Endothelial cell of umbilical vein (primary cell): Measurements from ENCODE around the gene GLI2. TPM values are rescaled to one million over a fixed set of nuclear protein-coding genes. Genes with fewer than 3 reads are reported as not detected.

Experiments
- BruUV-seq: library from RNA; stranded (reverse); fragments of 400-500 nt; replicated peaks from 2 replicates; lab custom pipeline; 2021; lab: Mats Ljungman, UMichigan
- CTCF ChIA-PET: fragments of 300-600, 350-600 bp; sonication (Branson Sonifier 250); formaldehyde crosslinking; loops from one replicate; lab custom pipeline; 2021; ENCODE audit warnings: antibody characterized with exemption, inconsistent platforms; lab: Charles Lee
- POLR2A ChIA-PET: fragments of 300-600, 350-600 bp; sonication (Branson Sonifier 250); formaldehyde crosslinking; loops from one replicate; lab custom pipeline; 2021; ENCODE audit warnings: antibody characterized with exemption, inconsistent platforms; lab: Charles Lee
- DNase-seq: peaks from one replicate; pipeline ENCODE4 v3.0.0-alpha.2; 2011; ENCODE audit warnings: low read depth, low spot score
- FAIRE-seq: peaks from 2 replicates; lab custom pipeline; 2011; peaks lifted over from hg19 to GRCh38; lab: Jason Lieb, UNC
- H2AFZ ChIP-seq: 2 replicates; pipeline ENCODE4 v1.6.0; 2012; ENCODE audit warnings: low read depth, low read length, control low read depth, inconsistent platforms
- H3K27ac ChIP-seq: 2 replicates; pipeline ENCODE4 v1.5.1; 2011; ENCODE audit warnings: low read depth, mild to moderate bottlenecking, control low read depth, low read length, moderate library complexity; ENCODE audit not compliant: insufficient read depth
- H3K27me3 ChIP-seq, 2 experiments: 2 replicates each; pipeline versions ENCODE4 v1.6.0 to v1.6.1; 2011; ENCODE audit warnings: low read length in 2 of 2, mixed read lengths in 1 of 2; ENCODE audit not compliant: control insufficient read depth in 2 of 2, insufficient read depth in 2 of 2
- H3K36me3 ChIP-seq, 2 experiments: 2 replicates in 1 of 2; 3 replicates in 1 of 2; pipeline ENCODE4 v1.5.1; 2011; ENCODE audit warnings: low read length in 2 of 2, mild to moderate bottlenecking in 1 of 2, moderate library complexity in 1 of 2; ENCODE audit not compliant: control insufficient read depth in 2 of 2, insufficient read depth in 2 of 2; ENCODE audit errors: extremely low read depth in 1 of 2
- H3K4me1 ChIP-seq: 3 replicates; pipeline ENCODE4 v1.5.1; 2011; ENCODE audit warnings: mild to moderate bottlenecking, low read length; ENCODE audit not compliant: control insufficient read depth, insufficient read depth; ENCODE audit errors: extremely low read depth
- H3K4me2 ChIP-seq: 2 replicates; pipeline ENCODE4 v1.6.1; 2011; ENCODE audit warnings: low read length, control low read depth, mixed read lengths; ENCODE audit not compliant: insufficient read depth
- H3K4me3 ChIP-seq, 3 experiments: fragments of 200-600 bp in 1 of 3; sonication (generic), shearing (Covaris generic) in 1 of 3; replicated peaks in 1 of 3; 2 replicates each; pipeline ENCODE4 v1.5.1; 2011 to 2016; ENCODE audit warnings: control low read depth in 3 of 3, low read length in 3 of 3, mild to moderate bottlenecking in 2 of 3, inconsistent platforms in 1 of 3, low read depth in 1 of 3, moderate library complexity in 1 of 3; ENCODE audit not compliant: insufficient read depth in 1 of 3
- H3K79me2 ChIP-seq: 2 replicates; pipeline ENCODE4 v1.6.0; 2012; ENCODE audit warnings: low read length, inconsistent platforms; ENCODE audit not compliant: control insufficient read depth, insufficient read depth
- H3K9ac ChIP-seq: replicated peaks from 2 replicates; pipeline ENCODE3; 2011; ENCODE audit warnings: low read length, control low read depth; ENCODE audit not compliant: insufficient read depth; ENCODE audit errors: extremely low read depth
- H3K9me1 ChIP-seq: replicated peaks from 3 replicates; pipeline ENCODE4 v1.6.0; 2011; ENCODE audit warnings: mild to moderate bottlenecking, low read length; ENCODE audit not compliant: control insufficient read depth, insufficient read depth; ENCODE audit errors: extremely low read depth
- H3K9me3 ChIP-seq: replicated peaks from 2 replicates; pipeline ENCODE4 v1.5.1; 2012; ENCODE audit warnings: low read length, inconsistent platforms; ENCODE audit not compliant: control insufficient read depth, insufficient read depth
- H4K20me1 ChIP-seq: replicated peaks from 2 replicates; pipeline ENCODE3; 2011; ENCODE audit warnings: mild to moderate bottlenecking, low read length; ENCODE audit not compliant: control insufficient read depth, insufficient read depth; ENCODE audit errors: extremely low read depth
- CTCF ChIP-seq, 2 donors: IDR thresholded peaks; 1 replicate in 1 of 2; 2 replicates in 1 of 2; pipeline ENCODE4 v1.5.1; 2011; ENCODE audit warnings: low read length in 2 of 2, mild to moderate bottlenecking in 2 of 2, moderate library complexity in 2 of 2, control low read depth in 1 of 2, inconsistent platforms in 1 of 2, low read depth in 1 of 2; ENCODE audit not compliant: insufficient read depth in 1 of 2; ENCODE audit errors: extremely low read depth in 1 of 2
- EZH2 ChIP-seq: IDR thresholded peaks from 2 replicates; pipeline ENCODE4 v1.6.1; 2012; ENCODE audit warnings: borderline replicate concordance, low read depth, mild to moderate bottlenecking, moderate library complexity, low read length, inconsistent platforms; ENCODE audit not compliant: severe bottlenecking
- FOS ChIP-seq: IDR thresholded peaks from 2 replicates; pipeline ENCODE4 v1.6.1; 2011; ENCODE audit warnings: mild to moderate bottlenecking, low read length, moderate library complexity, borderline replicate concordance; ENCODE audit not compliant: insufficient read depth
- GATA2 ChIP-seq: IDR thresholded peaks from 2 replicates; pipeline ENCODE4 v1.7.0; 2011; ENCODE audit warnings: low read depth, mild to moderate bottlenecking, moderate library complexity, mixed read lengths, low read length; ENCODE audit not compliant: insufficient read length, insufficient read depth
- JUN ChIP-seq: IDR thresholded peaks from 2 replicates; pipeline ENCODE4 v1.6.1; 2011; ENCODE audit warnings: borderline replicate concordance, low read depth; ENCODE audit not compliant: insufficient read length, insufficient read depth
- MAX ChIP-seq: IDR thresholded peaks from 2 replicates; pipeline ENCODE4 v1.6.1; 2011; ENCODE audit not compliant: insufficient read depth, insufficient read length
- MYC ChIP-seq: IDR thresholded peaks from one replicate; pipeline ENCODE4 v1.6.1; 2011; ENCODE audit warnings: mild to moderate bottlenecking, low read depth, low read length
- POLR2A ChIP-seq: IDR thresholded peaks from 2 replicates; pipeline ENCODE4 v1.6.1; 2012; ENCODE audit warnings: low read depth, mild to moderate bottlenecking, control low read depth, low read length
- POLR2AphosphoS5 ChIP-seq: IDR thresholded peaks from 2 replicates; pipeline ENCODE4 v1.6.1; 2012; ENCODE audit warnings: low read depth, mild to moderate bottlenecking, control low read depth, low read length, moderate library complexity; ENCODE audit not compliant: insufficient read depth
- dilution Hi-C: fragments of 300-500 bp; cut with MboI; formaldehyde crosslinking; loops from one replicate; pipeline ENCODE4 v1.15.0; 2019; ENCODE audit warnings: low sequenced_read_pairs; ENCODE audit not compliant: extremely low pct_ligation_motif_present
- intact Hi-C: fragments of 100-400 bp; cut with micrococcal nuclease; formaldehyde crosslinking; loops from one replicate; pipeline ENCODE4 v1.10.0; 2022
- polyA plus RNA-seq, 4 experiments: library from polyadenylated mRNA; depleted of rRNA in 3 of 4; stranded (reverse) in 3 of 4; unstranded in 1 of 4; fragments of >200 nt; gene quantifications; 2 replicates each; pipeline versions ENCODE4 v1.2.1 to v1.2.3, GENCODE V29; 2011 to 2012; ENCODE audit warnings: missing spikeins in 1 of 4
- total RNA-seq: library from RNA; stranded (reverse); gene quantifications from 2 replicates; pipeline ENCODE4 v1.2.3, GENCODE V29; 2021

GLI2 gene
- total and polyA plus RNA-seq, 2 donors (not counting 3 experiments of a cell fraction or from before 2014, with no cell fraction given) = 0.13 TPM; not detected in 1

DNA sequence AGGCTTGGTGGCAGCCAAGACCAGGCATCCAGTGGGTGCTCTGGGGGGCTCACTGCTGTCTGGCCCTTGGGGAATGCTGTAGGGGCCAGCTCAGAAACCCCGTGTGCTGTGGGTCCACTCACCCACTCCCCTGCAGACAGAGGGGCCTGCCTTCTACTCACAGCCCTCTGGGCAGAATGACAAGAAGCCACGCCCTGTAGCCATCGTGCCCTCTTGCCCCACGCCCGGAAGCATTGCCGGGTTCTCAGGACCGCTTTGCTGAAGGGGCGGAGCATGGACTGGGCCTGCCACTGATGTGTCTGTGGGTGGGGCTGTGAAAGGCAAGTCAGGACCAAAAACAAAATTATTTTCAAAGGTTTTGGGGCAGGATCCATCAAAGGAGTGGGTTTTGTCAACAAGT lies 27.8 kb downstream of the GLI2 start:
- CTCF ChIA-PET = no interaction called here

More for the DNA sequence above, 27.8 kb downstream of the GLI2 start:
- no peak overlapping the region for H3K9ac ChIP-seq
- no peak overlapping the region for H3K27ac ChIP-seq
- H3K79me2 ChIP-seq = no peaks in the 10 kb centered on the region
- dilution Hi-C loops = no loop called here
- H3K9me3 ChIP-seq = no peaks in the 10 kb centered on the region
- no TSS peak for BruUV-seq
- no peaks in the 10 kb centered on the region for H4K20me1 ChIP-seq
- intact Hi-C loops = no loop called here
- DNase-seq = no peak
- no peak overlapping the region for H3K4me3 ChIP-seq
- no peak overlapping the region for H3K4me2 ChIP-seq
- TF ChIP-seq JUN (no peak), FOS (no peak), CTCF (IDR thresholded peaks at IDR 0.05; ENCODE audit: extremely low read depth in 1 of 2, insufficient read depth in 1 of 2, low read depth in 1 of 2, low read length in 2 of 2) (no peak), EZH2 (no peak), GATA2 (no peak), POLR2A (no peak), POLR2AphosphoS5 (no peak), MYC (no peak), MAX (no peak)
- POLR2A ChIA-PET = no interaction called here
- H3K27me3 ChIP-seq = no peaks in the 10 kb centered on the region
- H2AFZ ChIP-seq = no peak overlapping the region
- H3K36me3 ChIP-seq = no peaks in the 10 kb centered on the region
- H3K4me1 ChIP-seq = peaks cover 15% of the 10 kb centered on the region
- FAIRE-seq = no peak
- no peaks in the 10 kb centered on the region for H3K9me1 ChIP-seq
